Skeletal muscle cell (primary cell): ENCODE measurements around the gene PC.

ENCODE experiments used
- DNase-seq: peaks from one replicate; pipeline ENCODE4 v3.0.0-alpha.2; 2010; ENCODE audit warnings: low read depth
- H3K4me3 ChIP-seq: 2 replicates; pipeline ENCODE4 v1.5.1; 2011; ENCODE audit warnings: low read depth, mild to moderate bottlenecking, control low read depth, low read length, moderate library complexity

PC gene

GRCh38 chr11:66918741-66919140, 39.4 kb downstream of the PC start:
- no peak overlapping the region for H3K4me3 ChIP-seq
- no peak for DNase-seq

- DNase-seq: no peak
- H3K4me3 ChIP-seq: no peak overlapping the region
These were observed 42.3 kb downstream of the PC start for GRCh38 chr11:66915866-66916265.

- no peak overlapping the region for H3K4me3 ChIP-seq
- no peak for DNase-seq
These were observed 42.9 kb downstream of the PC start for GRCh38 chr11:66915046-66915832.

- no peak for DNase-seq
- no peak overlapping the region for H3K4me3 ChIP-seq
These were observed 43.7 kb downstream of the PC start for GRCh38 chr11:66914505-66914904.

- no peak overlapping the region for H3K4me3 ChIP-seq
- no peak for DNase-seq
These were observed 45.3 kb downstream of the PC start for GRCh38 chr11:66912911-66913310.

GRCh38 chr11:66912361-66912760, 45.8 kb downstream of the PC start:
- DNase-seq: no peak
- H3K4me3 ChIP-seq: no peak overlapping the region

- no peak for DNase-seq
- H3K4me3 ChIP-seq: no peak overlapping the region
These were observed 47.5 kb downstream of the PC start for GRCh38 chr11:66910669-66911068.

GRCh38 chr11:66910016-66910415, 48.2 kb downstream of the PC start:
- DNase-seq: no peak
- no peak overlapping the region for H3K4me3 ChIP-seq

- DNase-seq: no peak
- no peak overlapping the region for H3K4me3 ChIP-seq
These were observed 49.0 kb downstream of the PC start for GRCh38 chr11:66909181-66909580.

GRCh38 chr11:66907751-66908630, 50.2 kb downstream of the PC start:
- DNase-seq: no peak
- H3K4me3 ChIP-seq: no peak overlapping the region

- no peak overlapping the region for H3K4me3 ChIP-seq
- no peak for DNase-seq
These were observed 52.0 kb downstream of the PC start for GRCh38 chr11:66906061-66906733.

- no peak overlapping the region for H3K4me3 ChIP-seq
- DNase-seq: no peak
These were observed 52.6 kb downstream of the PC start for GRCh38 chr11:66905631-66906030.

- DNase-seq: no peak
- H3K4me3 ChIP-seq: no peak overlapping the region
These were observed 53.1 kb downstream of the PC start for GRCh38 chr11:66904981-66905521.

GRCh38 chr11:66904561-66904960, 53.6 kb downstream of the PC start:
- H3K4me3 ChIP-seq: no peak overlapping the region
- no peak for DNase-seq

- DNase-seq: no peak
- H3K4me3 ChIP-seq: no peak overlapping the region
These were observed 54.1 kb downstream of the PC start for GRCh38 chr11:66904055-66904454.

GRCh38 chr11:66902486-66903177, 55.6 kb downstream of the PC start:
- no peak for DNase-seq
- no peak overlapping the region for H3K4me3 ChIP-seq

- DNase-seq: no peak
- H3K4me3 ChIP-seq: no peak overlapping the region
These were observed 56.2 kb downstream of the PC start for GRCh38 chr11:66901964-66902390.

- H3K4me3 ChIP-seq: no peak overlapping the region
- no peak for DNase-seq
These were observed 64.0 kb downstream of the PC start for GRCh38 chr11:66894141-66894540.

GRCh38 chr11:66892911-66893310, 65.3 kb downstream of the PC start:
- no peak overlapping the region for H3K4me3 ChIP-seq
- DNase-seq: no peak
